A673 (cell line): ENCODE data around the gene KRT37. TPM values are rescaled to one million over a fixed set of nuclear protein-coding genes. Genes with fewer than 3 reads are reported as not detected.

Experiments
- BruUV-seq: library from RNA; stranded (reverse); fragments of 400-500 nt; replicated peaks from 2 replicates; lab custom pipeline; 2021; lab: Mats Ljungman, UMichigan
- CTCF ChIA-PET: fragments of 300-600 bp; sonication (Branson Sonifier 250); formaldehyde crosslinking; loops from one replicate; lab custom pipeline; 2022; ENCODE audit warnings: antibody characterized with exemption; lab: Charles Lee
- POLR2A ChIA-PET: fragments of 300-600 bp; sonication (Branson Sonifier 250); formaldehyde crosslinking; loops from one replicate; lab custom pipeline; 2022; ENCODE audit warnings: antibody characterized with exemption; ENCODE audit not compliant: low non-redundant PET; lab: Charles Lee
- DNase-seq: peaks from one replicate; pipeline ENCODE4 v3.0.0-alpha.2; 2015; ENCODE audit warnings: low spot score
- H3K27ac ChIP-seq: fragments of 200-600 bp; sonication (generic); 2 replicates; pipeline ENCODE4 v1.5.1; 2016; ENCODE audit warnings: mixed run types, low read depth, mild to moderate bottlenecking, mixed read lengths, antibody characterized with exemption, low read length; ENCODE audit not compliant: poor library complexity, severe bottlenecking
- H3K27me3 ChIP-seq: fragments of 200-600 bp; sonication (generic); replicated peaks from 2 replicates; pipeline ENCODE4 v1.6.1; 2017; ENCODE audit warnings: mixed run types, low read depth, mild to moderate bottlenecking, mixed read lengths, antibody characterized with exemption, low read length; ENCODE audit not compliant: insufficient read depth, poor library complexity
- H3K36me3 ChIP-seq: fragments of 200-600 bp; sonication (generic); 2 replicates; pipeline ENCODE4 v1.6.1; 2016; ENCODE audit warnings: mixed run types, mild to moderate bottlenecking, mixed read lengths, antibody characterized with exemption, low read length; ENCODE audit not compliant: insufficient read depth, poor library complexity, severe bottlenecking
- H3K4me1 ChIP-seq: fragments of 200-600 bp; sonication (generic); 2 replicates; pipeline ENCODE4 v1.6.1; 2017; ENCODE audit warnings: mixed run types, mild to moderate bottlenecking, mixed read lengths, antibody characterized with exemption, low read length; ENCODE audit not compliant: insufficient read depth, poor library complexity, severe bottlenecking
- H3K4me3 ChIP-seq: fragments of 200-600 bp; sonication (generic); 2 replicates; pipeline ENCODE4 v1.5.1; 2016; ENCODE audit warnings: low read depth, mixed run types, mild to moderate bottlenecking, mixed read lengths, low read length; ENCODE audit not compliant: poor library complexity, severe bottlenecking
- H3K9me3 ChIP-seq: fragments of 200-600 bp; sonication (generic); 2 replicates; pipeline ENCODE4 v1.6.1; 2016; ENCODE audit warnings: mixed run types, low read depth, mild to moderate bottlenecking, mixed read lengths, antibody characterized with exemption, low read length; ENCODE audit not compliant: poor library complexity, severe bottlenecking
- CTCF ChIP-seq: fragments of 300-800, 200-600 bp; sonication (generic); conservative IDR thresholded peaks from 2 replicates; pipeline ENCODE4 v1.5.1; 2017; ENCODE audit warnings: low read depth, mild to moderate bottlenecking, antibody characterized with exemption, low read length, moderate library complexity, mixed read lengths
- EZH2 ChIP-seq: fragments of 200-600 bp; sonication (generic); IDR thresholded peaks from 2 replicates; pipeline ENCODE4 v1.6.1; 2017; ENCODE audit warnings: borderline replicate concordance, low read depth, mild to moderate bottlenecking, mixed read lengths, antibody characterized with exemption, low read length; ENCODE audit not compliant: poor library complexity, severe bottlenecking
- intact Hi-C: fragments of 100-400 bp; cut with micrococcal nuclease; formaldehyde crosslinking; loops from one replicate; pipeline ENCODE4 v1.10.0; 2022; ENCODE audit not compliant: unreplicated experiment
- total RNA-seq: library from RNA; stranded (reverse); gene quantifications from 2 replicates; pipeline ENCODE4 v1.2.3, GENCODE V29; 2021

The KRT37 gene
- total RNA-seq, 1 experiment from 2014 or later, result not detected

- Histone ChIP-seq H3K9me3 (no peaks in the 10 kb centered on the region), H3K27ac (no peak overlapping the region), H3K27me3 (no peaks in the 10 kb centered on the region), H3K36me3 (no peaks in the 10 kb centered on the region), H3K4me3 (no peak overlapping the region), H3K4me1 (no peaks in the 10 kb centered on the region)
- intact Hi-C loops, result no loop called here
- ChIA-PET CTCF (no interaction called here), POLR2A (no interaction called here)
- DNase-seq, result no peak
- no TSS peak for BruUV-seq
- TF ChIP-seq CTCF (no peak), EZH2 (no peak)
Observed at GRCh38 chr17:41456204-41456603, 31.8 kb upstream of the KRT37 start.

GRCh38 chr17:41455236-41455635 lies 30.9 kb upstream of the KRT37 start:
- no TSS peak for BruUV-seq
- ChIA-PET CTCF (no interaction called here), POLR2A (no interaction called here)
- Histone ChIP-seq H3K27ac (no peak overlapping the region), H3K4me1 (no peaks in the 10 kb centered on the region), H3K9me3 (no peaks in the 10 kb centered on the region), H3K27me3 (no peaks in the 10 kb centered on the region), H3K4me3 (no peak overlapping the region), H3K36me3 (no peaks in the 10 kb centered on the region)
- TF ChIP-seq EZH2 (no peak), CTCF (no peak)
- no peak for DNase-seq
- intact Hi-C loops, result no loop called here

GRCh38 chr17:41453066-41453465 lies 28.7 kb upstream of the KRT37 start:
- Histone ChIP-seq H3K4me1 (no peaks in the 10 kb centered on the region), H3K9me3 (no peaks in the 10 kb centered on the region), H3K4me3 (no peak overlapping the region), H3K27me3 (no peaks in the 10 kb centered on the region), H3K36me3 (no peaks in the 10 kb centered on the region), H3K27ac (no peak overlapping the region)
- POLR2A ChIA-PET, result no interaction called here
- no peak for DNase-seq
- no TSS peak for BruUV-seq
- no peak for TF ChIP-seq EZH2
- no peak for TF ChIP-seq CTCF
- intact Hi-C loops, result no loop called here
- CTCF ChIA-PET, result no interaction called here
